H1 (cell line): Measurements from ENCODE around the gene PNLIPRP1. TPM values are rescaled to one million over a fixed set of nuclear protein-coding genes. Genes with fewer than 3 reads are reported as not detected.

Source experiments
- ASH2L ChIP-seq: fragments of 200-600, 300-600 bp; sonication (generic); IDR thresholded peaks from one replicate; pipeline ENCODE4 v1.7.1; 2017; ENCODE audit warnings: low read length
- CHD2 ChIP-seq: IDR thresholded peaks from 2 replicates; pipeline ENCODE4 v1.6.1; 2012; ENCODE audit warnings: low read length, improper control_type of control experiment
- CHD7 ChIP-seq: fragments of 300-600 bp; sonication (generic); IDR thresholded peaks from 2 replicates; pipeline ENCODE4 v1.7.1; 2012; ENCODE audit warnings: low read length, moderate library complexity, mild to moderate bottlenecking, inconsistent platforms; ENCODE audit not compliant: insufficient replicate concordance
- CTBP2 ChIP-seq: IDR thresholded peaks from 2 replicates; pipeline ENCODE4 v1.7.0; 2011; ENCODE audit warnings: borderline replicate concordance, mild to moderate bottlenecking, moderate library complexity, mixed read lengths, low read length; ENCODE audit not compliant: insufficient read depth, insufficient read length
- KDM4A ChIP-seq: IDR thresholded peaks from one replicate; pipeline ENCODE4 v1.7.1; 2012; ENCODE audit warnings: low read depth, mild to moderate bottlenecking, moderate library complexity, low read length, inconsistent platforms; ENCODE audit not compliant: severe bottlenecking
- POLR2AphosphoS5 ChIP-seq: IDR thresholded peaks from 2 replicates; pipeline ENCODE4 v1.6.1; 2011; ENCODE audit warnings: low read depth, low read length
- SIRT6 ChIP-seq: IDR thresholded peaks from one replicate; pipeline ENCODE4 v1.7.1; 2012; ENCODE audit warnings: low read length, inconsistent platforms
- SIX5 ChIP-seq: IDR thresholded peaks from 2 replicates; pipeline ENCODE4 v1.6.1; 2011; ENCODE audit warnings: mild to moderate bottlenecking, low read depth, low read length
- SP4 ChIP-seq: IDR thresholded peaks from 2 replicates; pipeline ENCODE4 v1.6.1; 2012; ENCODE audit warnings: low read length, inconsistent platforms
- TAF7 ChIP-seq: optimal IDR thresholded peaks from 2 replicates; pipeline ENCODE3; 2011; ENCODE audit warnings: low read depth, mild to moderate bottlenecking, inconsistent platforms, low read length, moderate library complexity, borderline replicate concordance
- USF2 ChIP-seq: IDR thresholded peaks from 2 replicates; pipeline ENCODE4 v1.6.1; 2011; ENCODE audit warnings: low read length, improper control_type of control experiment
- ZNF274 ChIP-seq: IDR thresholded peaks from 2 replicates; pipeline ENCODE4 v1.7.0; 2012; ENCODE audit warnings: low read length, borderline replicate concordance; ENCODE audit errors: extremely low read depth
- polyA plus RNA-seq, 7 experiments: library from polyadenylated mRNA; depleted of rRNA in 3 of 7; stranded (reverse) in 5 of 7; unstranded in 2 of 7; fragments of >200 nt in 5 of 7; fragments of 200-250 nt in 2 of 7; gene quantifications; 1 replicate in 5 of 7; 2 replicates in 1 of 7; 4 replicates in 1 of 7; pipeline versions ENCODE4 v1.2.1 to v1.2.3, GENCODE V29; 2011 to 2013; ENCODE audit warnings: missing spikeins in 2 of 7, mixed read lengths in 2 of 7
- total RNA-seq: library from RNA; stranded (reverse); fragmentation: NEBNext Ultra II Directional; extraction: Animal tissue kit (Norgen Biotek cat#: 25700); gene quantifications from 2 replicates; pipeline ENCODE4 v1.2.1, GENCODE V29; 2021

Gene PNLIPRP1
- total and polyA plus RNA-seq, 2 of the 8 experiments (the other 6 are each of a cell fraction or from before 2014, with no cell fraction given), result not detected

GRCh38 chr10:116613471-116613870 lies 22.7 kb downstream of the PNLIPRP1 start (continued):
- TF ChIP-seq CHD7, result no peak
- no peak for TF ChIP-seq CTBP2
- TF ChIP-seq ZNF274, result no peak
- TF ChIP-seq SIX5, result no peak
- no peak for TF ChIP-seq ASH2L
- no peak for TF ChIP-seq KDM4A
- TF ChIP-seq POLR2AphosphoS5, result no peak
- TF ChIP-seq SP4, result no peak
- TF ChIP-seq SIRT6, result no peak
- TF ChIP-seq CHD2, result no peak
- no peak for TF ChIP-seq TAF7
- no peak for TF ChIP-seq USF2
